HG02870 (cell line): ENCODE data around the gene MX2.

Experiments
- ATAC-seq: cut with Tn5 transposase; IDR thresholded peaks from one replicate; pipeline ENCODE4 v1.9.1; 2021; ENCODE audit warnings: mild to moderate bottlenecking, moderate library complexity; ENCODE audit not compliant: unreplicated experiment

MX2 gene

GRCh38 chr21:41432562-41433460 is 71.0 kb downstream of the MX2 start:
- no peak for ATAC-seq

- ATAC-seq: no peak
These were observed 71.7 kb downstream of the MX2 start for GRCh38 chr21:41433566-41433965.

GRCh38 chr21:41435706-41436105 is 73.9 kb downstream of the MX2 start:
- ATAC-seq: no peak

- no peak for ATAC-seq
These were observed 75.9 kb downstream of the MX2 start for GRCh38 chr21:41437729-41438128.

GRCh38 chr21:41438425-41439113 is 76.7 kb downstream of the MX2 start:
- ATAC-seq: no peak

- ATAC-seq: no peak
These were observed 77.4 kb downstream of the MX2 start for GRCh38 chr21:41439248-41439647.

GRCh38 chr21:41441546-41441945 is 79.7 kb downstream of the MX2 start:
- ATAC-seq: no peak

GRCh38 chr21:41442481-41443186 is 80.8 kb downstream of the MX2 start:
- no peak for ATAC-seq

- ATAC-seq: no peak
These were observed 81.7 kb downstream of the MX2 start for GRCh38 chr21:41443562-41443961.

- ATAC-seq: no peak
These were observed 83.1 kb downstream of the MX2 start for GRCh38 chr21:41444703-41445464.

- ATAC-seq: no peak
These were observed 83.6 kb downstream of the MX2 start for GRCh38 chr21:41445465-41445862.

- no peak for ATAC-seq
These were observed 84.8 kb downstream of the MX2 start for GRCh38 chr21:41446586-41446985.

- no peak for ATAC-seq
These were observed 85.5 kb downstream of the MX2 start for GRCh38 chr21:41447356-41447755.

GRCh38 chr21:41449613-41450012 is 87.8 kb downstream of the MX2 start:
- ATAC-seq: no peak

GRCh38 chr21:41451753-41452676 is 90.2 kb downstream of the MX2 start:
- no peak for ATAC-seq

GRCh38 chr21:41453198-41453597 is 91.4 kb downstream of the MX2 start:
- ATAC-seq: no peak

- no peak for ATAC-seq
These were observed 91.9 kb downstream of the MX2 start for GRCh38 chr21:41453761-41454160.

- no peak for ATAC-seq
These were observed 96.3 kb downstream of the MX2 start for GRCh38 chr21:41458121-41458520.

GRCh38 chr21:41458559-41458958 is 96.7 kb downstream of the MX2 start:
- no peak for ATAC-seq
